Coronary artery (tissue), 2 donors: Measurements from ENCODE around the gene TEX2.

ENCODE experiments used
- DNase-seq: peaks from one replicate; pipeline ENCODE4 v3.0.0-alpha.2; 2017; ENCODE audit warnings: low spot score
- H3K27ac ChIP-seq, 2 donors: fragments of 200-600 bp; sonication (generic); one replicate each; pipeline ENCODE4 v1.5.1; 2016 to 2019
- H3K4me3 ChIP-seq: fragments of 200-600 bp; sonication (generic); 2 replicates; pipeline ENCODE4 v1.5.1; 2016; ENCODE audit warnings: mild to moderate bottlenecking, moderate library complexity
- TF ChIP-seq, protein P1 (sequence below): fragments of 200-600 bp; sonication (generic); IDR thresholded peaks from one replicate; pipeline ENCODE4 v1.5.1; 2019; ENCODE audit warnings: antibody characterized with exemption

Gene TEX2

DNA sequence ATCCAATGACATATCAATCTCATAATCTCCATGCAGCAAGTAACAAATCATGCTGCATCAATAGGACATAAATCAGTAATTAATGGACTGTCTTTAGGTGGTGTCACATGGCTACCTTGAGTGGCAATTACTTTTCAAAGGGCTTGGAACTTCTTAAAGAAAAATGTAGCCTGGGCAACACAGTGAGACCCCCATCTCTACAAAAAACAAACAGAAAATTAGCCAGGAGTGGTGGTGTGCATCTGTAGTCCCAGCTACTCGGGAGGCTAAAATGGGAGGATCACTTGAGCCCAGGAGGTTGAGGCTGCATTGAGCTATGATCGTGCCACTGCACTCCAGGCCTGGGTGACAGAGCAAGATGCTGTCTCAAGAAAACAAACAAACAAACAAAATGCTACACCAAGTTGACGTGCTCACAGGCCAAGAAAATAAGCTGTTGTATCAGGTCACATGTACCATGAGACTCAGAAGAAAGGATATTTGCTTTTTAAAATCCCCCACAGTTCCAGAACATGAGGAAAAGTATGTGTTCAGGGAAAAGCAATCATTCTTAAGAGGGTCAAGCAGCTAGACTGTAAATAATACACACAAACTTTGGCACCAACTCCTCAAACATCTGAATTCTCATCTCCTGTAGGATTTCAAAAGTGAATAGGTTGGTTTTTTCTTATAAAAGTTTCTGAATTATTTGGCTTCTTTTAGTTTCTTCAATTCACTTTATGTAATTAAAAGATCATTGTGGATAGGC, 109.3 kb downstream of the TEX2 start:
- TF ChIP-seq, protein P1, sequence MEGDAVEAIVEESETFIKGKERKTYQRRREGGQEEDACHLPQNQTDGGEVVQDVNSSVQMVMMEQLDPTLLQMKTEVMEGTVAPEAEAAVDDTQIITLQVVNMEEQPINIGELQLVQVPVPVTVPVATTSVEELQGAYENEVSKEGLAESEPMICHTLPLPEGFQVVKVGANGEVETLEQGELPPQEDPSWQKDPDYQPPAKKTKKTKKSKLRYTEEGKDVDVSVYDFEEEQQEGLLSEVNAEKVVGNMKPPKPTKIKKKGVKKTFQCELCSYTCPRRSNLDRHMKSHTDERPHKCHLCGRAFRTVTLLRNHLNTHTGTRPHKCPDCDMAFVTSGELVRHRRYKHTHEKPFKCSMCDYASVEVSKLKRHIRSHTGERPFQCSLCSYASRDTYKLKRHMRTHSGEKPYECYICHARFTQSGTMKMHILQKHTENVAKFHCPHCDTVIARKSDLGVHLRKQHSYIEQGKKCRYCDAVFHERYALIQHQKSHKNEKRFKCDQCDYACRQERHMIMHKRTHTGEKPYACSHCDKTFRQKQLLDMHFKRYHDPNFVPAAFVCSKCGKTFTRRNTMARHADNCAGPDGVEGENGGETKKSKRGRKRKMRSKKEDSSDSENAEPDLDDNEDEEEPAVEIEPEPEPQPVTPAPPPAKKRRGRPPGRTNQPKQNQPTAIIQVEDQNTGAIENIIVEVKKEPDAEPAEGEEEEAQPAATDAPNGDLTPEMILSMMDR: no peak
- Histone ChIP-seq H3K27ac (peak overlapping the region; percentile 72 to 89), H3K4me3 (no peak overlapping the region)
- no peak for DNase-seq

DNA sequence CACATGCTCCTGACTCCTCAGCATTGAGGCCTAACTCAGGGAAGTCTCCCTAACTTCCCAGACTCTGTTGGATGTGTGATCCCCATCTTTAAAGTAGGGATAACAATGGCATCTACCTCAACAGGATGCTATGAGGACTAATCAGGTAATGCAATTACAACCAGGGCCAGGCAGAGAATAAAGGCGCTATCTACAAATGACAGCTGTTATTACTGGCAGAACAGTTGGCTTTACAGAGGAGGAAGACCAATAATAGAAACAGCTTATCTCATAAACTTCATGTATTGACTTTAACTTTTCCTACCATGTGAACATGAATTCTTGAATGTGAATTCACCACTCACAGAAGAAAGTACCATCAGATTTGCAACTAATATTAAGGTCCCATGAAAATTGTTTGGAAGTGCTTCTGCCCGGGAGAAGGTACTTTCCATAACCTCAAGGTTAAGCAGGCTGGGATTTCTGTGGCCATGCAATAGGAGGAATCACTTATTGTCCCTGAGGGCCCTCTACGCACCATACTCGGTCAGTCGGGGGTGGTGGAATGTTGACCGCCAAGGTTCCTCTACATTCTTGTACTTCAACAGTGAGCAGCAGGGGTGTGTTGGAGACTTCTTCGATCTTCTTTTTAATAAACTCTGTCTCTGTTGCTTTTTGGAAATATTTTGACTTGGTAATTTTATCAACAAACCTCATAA, 110.5 kb downstream of the TEX2 start:
- no peak for DNase-seq
- TF ChIP-seq, protein P1: no peak
- Histone ChIP-seq H3K27ac (peak overlapping the region; percentile 61 to 83), H3K4me3 (no peak overlapping the region)

DNA sequence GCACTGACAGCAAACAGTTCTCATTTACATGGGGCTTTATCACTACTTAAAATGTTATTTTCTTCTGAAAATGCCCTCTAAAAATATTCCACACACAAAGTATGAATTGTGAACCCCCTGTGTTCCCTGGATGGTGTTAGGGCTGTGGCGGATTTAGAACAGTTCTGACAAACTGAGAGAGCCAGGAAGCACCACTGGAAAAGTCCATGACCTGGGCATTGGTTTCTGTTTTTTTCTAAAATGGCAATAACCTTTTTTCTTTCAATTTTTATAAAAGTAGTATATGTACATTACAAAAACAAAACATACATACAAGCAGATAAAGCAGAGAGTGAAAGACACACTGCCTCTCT, 112.1 kb downstream of the TEX2 start:
- DNase-seq: no peak
- TF ChIP-seq, protein P1: no peak
- H3K4me3 ChIP-seq: no peak overlapping the region
- H3K27ac ChIP-seq: peak overlapping the region; percentile 71 to 78

DNA sequence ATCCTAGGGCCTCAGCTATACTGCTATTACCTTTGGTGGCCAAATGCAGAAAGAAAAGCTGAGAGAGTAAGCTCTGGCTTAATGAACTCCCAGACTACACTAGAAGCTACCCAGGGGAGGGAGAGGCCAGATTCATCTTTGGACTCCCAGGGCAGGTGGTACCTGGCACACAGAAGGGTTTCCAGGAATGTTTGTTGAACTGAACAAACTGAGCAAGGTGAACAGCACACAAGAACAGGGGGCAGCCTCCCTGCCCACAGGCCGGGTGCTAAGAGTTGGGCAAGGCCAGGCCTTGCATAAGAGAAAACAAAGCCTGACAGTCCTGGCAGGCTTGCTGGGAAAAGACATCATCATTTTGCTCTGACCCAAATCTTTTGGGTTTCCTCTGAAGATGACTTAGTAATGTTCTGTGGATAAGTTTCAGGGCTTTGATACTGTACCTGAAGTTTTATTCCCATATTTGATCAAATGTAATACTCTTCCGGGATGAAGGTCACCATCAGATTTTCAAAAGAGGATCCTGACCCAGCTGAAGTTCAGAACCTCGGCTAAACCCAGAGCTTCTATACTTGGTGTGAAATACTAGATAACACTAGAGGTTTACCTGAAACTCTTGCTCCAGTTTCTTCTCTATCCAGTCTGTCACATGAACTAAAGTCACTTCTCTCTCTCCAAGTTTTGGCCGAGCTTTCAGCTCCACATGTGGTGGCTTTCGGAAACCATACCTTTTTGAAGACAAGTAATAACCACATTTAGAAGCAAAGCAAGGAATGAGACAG, 112.6 kb downstream of the TEX2 start:
- Histone ChIP-seq H3K4me3 (no peak overlapping the region), H3K27ac (peak overlapping the region; percentile 71 to 78)
- DNase-seq: no peak
- TF ChIP-seq, protein P1: no peak

DNA sequence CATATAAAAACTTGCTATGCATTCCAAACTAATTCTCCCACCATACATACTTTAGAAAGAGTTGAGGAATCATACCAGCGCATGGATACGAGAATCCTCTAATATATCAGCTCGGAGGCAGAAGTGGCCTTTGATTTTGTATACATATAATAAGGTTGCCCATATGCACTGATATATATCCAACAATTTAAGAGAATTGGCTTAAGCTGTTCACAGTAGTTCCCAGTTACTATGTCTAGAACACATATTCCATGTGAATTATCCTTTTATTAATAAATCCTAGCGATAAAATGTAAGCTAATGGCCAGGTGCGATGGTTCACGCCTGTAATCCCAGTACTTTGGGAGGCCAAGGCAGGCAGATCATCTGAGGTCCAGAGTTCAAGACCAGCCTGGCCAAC, 113.9 kb downstream of the TEX2 start:
- peak overlapping the region; percentile 30 to 100 for H3K27ac ChIP-seq
- no peak overlapping the region for H3K4me3 ChIP-seq
- TF ChIP-seq, protein P1: no peak

DNA sequence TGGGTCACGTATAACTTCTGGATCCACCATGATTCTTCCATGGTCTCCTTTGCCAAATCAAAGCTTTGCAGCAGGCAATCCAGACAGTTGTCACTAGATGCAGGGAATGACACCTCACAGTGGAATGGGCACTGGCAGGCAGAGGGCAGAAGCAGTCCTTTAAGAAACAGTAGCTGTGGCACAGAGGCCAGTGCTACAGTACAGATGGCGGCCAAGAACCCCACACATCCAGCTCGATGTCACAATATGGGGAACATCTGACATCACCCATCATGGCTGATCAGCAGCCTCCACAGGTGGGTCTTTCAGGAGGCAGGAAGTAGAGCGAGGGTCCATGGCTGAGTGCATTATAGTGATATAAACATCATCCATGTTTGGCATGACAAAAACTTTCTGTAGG, 114.4 kb downstream of the TEX2 start:
- no peak overlapping the region for H3K4me3 ChIP-seq
- peak overlapping the region; percentile 30 to 100 for H3K27ac ChIP-seq
- TF ChIP-seq, protein P1: no peak
- DNase-seq: no peak

More for the DNA sequence above, 113.9 kb downstream of the TEX2 start:
- DNase-seq: no peak
